Muscle layer of colon (tissue), 2 donors: ENCODE data around the gene CHRNA5.
"Not testable (repeated sequence)": the region's sequence is repeated elsewhere in the genome, so short reads cannot be mapped to it uniquely, and the experiment has no call there.

Source experiments
- H3K27ac ChIP-seq: one replicate; pipeline ENCODE4 v1.7.0; 2013; ENCODE audit warnings: low read depth, mild to moderate bottlenecking, low read length, moderate library complexity
- H3K27me3 ChIP-seq, 2 donors: one replicate each; pipeline ENCODE4 v1.7.0; 2013; ENCODE audit warnings: low read length in 2 of 2, mild to moderate bottlenecking in 2 of 2; ENCODE audit not compliant: insufficient read depth in 2 of 2, control insufficient read depth in 1 of 2
- H3K36me3 ChIP-seq: one replicate; pipeline ENCODE4 v1.7.0; 2013; ENCODE audit warnings: mild to moderate bottlenecking, low read length; ENCODE audit not compliant: insufficient read depth
- H3K4me1 ChIP-seq: one replicate; pipeline ENCODE4 v1.7.0; 2013; ENCODE audit warnings: mild to moderate bottlenecking, low read length; ENCODE audit not compliant: insufficient read depth
- H3K4me3 ChIP-seq, 2 donors: one replicate each; pipeline ENCODE4 v1.7.0; 2013; ENCODE audit warnings: low read length in 2 of 2, low read depth in 1 of 2, mild to moderate bottlenecking in 1 of 2, moderate library complexity in 1 of 2
- H3K9ac ChIP-seq: one replicate; pipeline ENCODE4 v1.7.0; 2013; ENCODE audit warnings: low read length
- H3K9me3 ChIP-seq: one replicate; pipeline ENCODE4 v1.7.0; 2013; ENCODE audit warnings: mild to moderate bottlenecking, low read length
- donor health status: abdominal sarcoma.
- donor health status: Adenocarcinoma of cecum.

CHRNA5 gene

DNA sequence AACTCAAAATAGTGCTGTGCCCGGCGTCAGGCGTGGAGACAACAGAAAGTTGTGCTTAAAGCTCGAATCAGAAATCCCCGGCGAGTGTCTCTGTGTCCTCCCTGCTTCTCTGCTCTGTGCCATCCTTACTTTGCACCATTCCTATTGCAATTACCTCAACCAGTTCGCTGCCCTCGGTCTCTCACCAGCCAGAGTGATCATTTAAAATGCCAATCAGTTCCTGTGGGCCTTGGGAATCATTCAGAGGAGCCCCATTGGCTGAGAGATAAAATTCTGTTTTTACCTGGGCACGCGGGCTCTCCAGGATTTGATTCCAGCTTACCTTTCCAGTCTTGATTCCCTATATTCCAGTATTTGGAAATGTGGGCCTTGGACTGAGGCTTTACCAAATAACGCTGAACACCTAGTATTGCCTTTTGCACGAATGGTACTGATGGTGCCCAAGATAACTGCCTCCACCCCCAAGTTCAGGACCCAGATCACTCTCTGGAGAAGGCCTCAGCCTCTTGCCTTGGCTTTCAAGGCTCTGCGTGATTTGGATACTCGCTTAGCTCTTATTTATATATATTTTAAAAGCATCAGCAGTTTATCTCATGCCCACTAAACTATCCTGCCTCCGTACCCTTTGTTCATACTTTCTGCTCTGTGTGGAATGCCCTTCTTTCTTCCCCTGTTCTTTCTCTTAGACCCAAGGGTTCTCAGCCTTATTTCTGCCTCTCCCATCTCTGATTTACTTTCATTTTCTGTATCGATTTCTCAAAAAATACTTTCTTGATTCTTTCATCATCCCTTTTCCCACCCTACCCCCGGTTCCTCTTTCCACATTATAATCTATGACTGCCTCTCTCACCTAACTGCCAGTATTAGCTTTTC is 24.2 kb upstream of the CHRNA5 start:
- H3K27me3 ChIP-seq: no peaks in the 10 kb centered on the region
- H3K4me1 ChIP-seq: peaks cover 17% of the 10 kb centered on the region
- H3K27ac ChIP-seq: peak overlapping the region; percentile 99
- peak overlapping the region; percentile 97 for H3K9ac ChIP-seq
- H3K4me3 ChIP-seq: peak overlapping the region; percentile 54 to 92
- H3K36me3 ChIP-seq: peaks cover 28% of the 10 kb centered on the region
- no peaks in the 10 kb centered on the region for H3K9me3 ChIP-seq

DNA sequence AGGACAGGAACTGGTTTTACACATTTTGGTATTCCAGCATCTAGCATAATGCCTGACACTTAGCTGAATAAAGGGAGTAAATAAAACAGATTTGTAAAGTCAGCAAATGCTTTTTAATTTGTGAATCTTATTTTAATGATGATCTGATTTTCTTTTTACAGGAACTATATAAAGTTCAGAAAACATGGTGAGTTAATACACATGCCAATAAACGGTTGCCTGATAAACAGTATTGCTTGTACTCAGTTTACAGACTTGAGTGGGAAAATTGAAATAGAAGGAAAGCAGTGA is 23.6 kb upstream of the CHRNA5 start:
- Histone ChIP-seq H3K4me1 (peaks cover 17% of the 10 kb centered on the region), H3K9ac (peak overlapping the region; percentile 97), H3K36me3 (peaks cover 34% of the 10 kb centered on the region), H3K4me3 (peak overlapping the region in 1 of 2 donors; percentile 92), H3K27me3 (no peaks in the 10 kb centered on the region), H3K27ac (no peak overlapping the region), H3K9me3 (no peaks in the 10 kb centered on the region)

DNA sequence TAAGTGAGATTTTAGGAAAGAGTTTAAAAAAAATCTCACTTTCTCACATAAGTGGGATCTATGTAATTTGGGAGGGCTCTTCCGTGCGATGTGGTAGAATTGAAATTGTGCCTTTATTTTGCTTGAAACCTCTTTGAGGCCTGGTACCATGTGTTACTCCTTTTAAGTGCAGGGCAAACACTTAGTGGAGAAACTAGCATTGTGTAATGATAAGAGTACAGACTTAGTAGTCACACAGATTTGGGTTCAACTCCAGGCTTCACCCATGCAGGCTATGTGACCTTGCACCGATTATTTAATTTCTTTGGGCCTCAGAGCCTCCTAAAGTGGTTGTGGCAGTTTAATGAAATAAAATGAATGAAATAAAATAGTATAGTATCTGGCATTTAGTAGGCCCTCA is 22.7 kb upstream of the CHRNA5 start:
- H3K27me3 ChIP-seq: no peaks in the 10 kb centered on the region
- no peak overlapping the region for H3K27ac ChIP-seq
- H3K36me3 ChIP-seq: peaks cover 43% of the 10 kb centered on the region
- no peak overlapping the region for H3K4me3 ChIP-seq
- H3K9ac ChIP-seq: no peak overlapping the region
- no peaks in the 10 kb centered on the region for H3K9me3 ChIP-seq
- peaks cover 17% of the 10 kb centered on the region for H3K4me1 ChIP-seq

- Histone ChIP-seq H3K4me1 (no peaks in the 10 kb centered on the region), H3K4me3 (no peak overlapping the region), H3K27me3 (no peaks in the 10 kb centered on the region), H3K9ac (no peak overlapping the region), H3K27ac (no peak overlapping the region), H3K36me3 (peaks cover 61% of the 10 kb centered on the region), H3K9me3 (no peaks in the 10 kb centered on the region)
These were observed 15.1 kb upstream of the CHRNA5 start for GRCh38 chr15:78550194-78550593.

GRCh38 chr15:78550815-78551214 is 14.5 kb upstream of the CHRNA5 start:
- no peaks in the 10 kb centered on the region for H3K4me1 ChIP-seq
- H3K4me3 ChIP-seq: no peak overlapping the region
- H3K36me3 ChIP-seq: peaks cover 55% of the 10 kb centered on the region
- H3K9ac ChIP-seq: no peak overlapping the region
- H3K9me3 ChIP-seq: no peaks in the 10 kb centered on the region
- H3K27me3 ChIP-seq: no peaks in the 10 kb centered on the region
- H3K27ac ChIP-seq: no peak overlapping the region

GRCh38 chr15:78551902-78552301 is 13.4 kb upstream of the CHRNA5 start:
- H3K36me3 ChIP-seq: peaks cover 44% of the 10 kb centered on the region
- H3K9ac ChIP-seq: no peak overlapping the region
- no peak overlapping the region for H3K4me3 ChIP-seq
- no peak overlapping the region for H3K27ac ChIP-seq
- H3K4me1 ChIP-seq: no peaks in the 10 kb centered on the region
- H3K9me3 ChIP-seq: no peaks in the 10 kb centered on the region
- H3K27me3 ChIP-seq: no peaks in the 10 kb centered on the region

- no peak overlapping the region for H3K4me3 ChIP-seq
- H3K4me1 ChIP-seq: no peaks in the 10 kb centered on the region
- H3K9ac ChIP-seq: no peak overlapping the region
- H3K36me3 ChIP-seq: peaks cover 37% of the 10 kb centered on the region
- H3K27ac ChIP-seq: no peak overlapping the region
- H3K9me3 ChIP-seq: no peaks in the 10 kb centered on the region
- no peaks in the 10 kb centered on the region for H3K27me3 ChIP-seq
These were observed 12.7 kb upstream of the CHRNA5 start for GRCh38 chr15:78552597-78552996.

GRCh38 chr15:78560201-78560600 is 5.1 kb upstream of the CHRNA5 start:
- not testable (repeated sequence) for H3K36me3 ChIP-seq, H3K9me3 ChIP-seq, H3K4me1 ChIP-seq, H3K27me3 ChIP-seq, H3K27ac ChIP-seq, H3K9ac ChIP-seq, H3K4me3 ChIP-seq

- H3K27ac ChIP-seq: no peak overlapping the region
- H3K4me1 ChIP-seq: peaks cover 12% of the 10 kb centered on the region
- H3K36me3 ChIP-seq: no peaks in the 10 kb centered on the region
- H3K9me3 ChIP-seq: no peaks in the 10 kb centered on the region
- H3K4me3 ChIP-seq: no peak overlapping the region
- no peaks in the 10 kb centered on the region for H3K27me3 ChIP-seq
- no peak overlapping the region for H3K9ac ChIP-seq
These were observed 3.8 kb upstream of the CHRNA5 start for GRCh38 chr15:78561490-78561889.

GRCh38 chr15:78563092-78563491 is 2.2 kb upstream of the CHRNA5 start:
- no peaks in the 10 kb centered on the region for H3K36me3 ChIP-seq
- no peak overlapping the region for H3K4me3 ChIP-seq
- H3K27ac ChIP-seq: no peak overlapping the region
- no peaks in the 10 kb centered on the region for H3K27me3 ChIP-seq
- H3K4me1 ChIP-seq: peaks cover 12% of the 10 kb centered on the region
- no peaks in the 10 kb centered on the region for H3K9me3 ChIP-seq
- H3K9ac ChIP-seq: no peak overlapping the region

DNA sequence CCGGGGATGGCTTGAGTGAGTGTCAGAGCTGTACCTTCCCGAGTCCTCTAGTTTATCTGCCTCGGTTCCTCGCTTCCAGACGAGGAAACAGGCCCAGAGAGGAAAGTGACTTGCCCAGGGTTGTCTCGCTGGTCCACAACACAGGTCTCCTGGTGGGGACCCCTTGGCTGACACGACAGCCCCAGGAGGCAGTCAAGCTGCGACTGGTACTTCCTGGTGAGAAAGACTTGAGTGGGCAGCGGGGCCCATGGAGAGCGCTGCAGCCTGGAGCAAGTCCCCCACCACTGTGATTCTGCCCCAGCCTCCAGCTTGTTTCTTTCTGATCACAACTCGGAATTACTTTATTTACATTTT is 600 bp upstream of the CHRNA5 start:
- no peak overlapping the region for H3K27ac ChIP-seq

More for the DNA sequence above, 600 bp upstream of the CHRNA5 start:
- peak overlapping the region; percentile 55 to 76 for H3K4me3 ChIP-seq
- H3K27me3 ChIP-seq: no peaks in the 10 kb centered on the region
- peaks cover 12% of the 10 kb centered on the region for H3K4me1 ChIP-seq
- H3K9ac ChIP-seq: no peak overlapping the region
- no peaks in the 10 kb centered on the region for H3K9me3 ChIP-seq
- no peaks in the 10 kb centered on the region for H3K36me3 ChIP-seq
